Heart right ventricle (tissue), 16 donors: ENCODE measurements around the gene CARD11. TPM values are rescaled to one million over a fixed set of nuclear protein-coding genes. Genes with fewer than 3 reads are reported as not detected.

Experiments used
- ATAC-seq, 8 donors: fragments of 200-7000 bp; cut with Tn5 transposase; one replicate each; pipeline ENCODE4 v1.9.1; 2020; ENCODE audit warnings: mild to moderate bottlenecking in 8 of 8, moderate library complexity in 8 of 8, moderate number of reproducible peaks in 1 of 8
- DNase-seq, 2 donors: peaks; one replicate each; pipeline ENCODE4 v3.0.0-alpha.2; 2020
- H3K27ac ChIP-seq, 10 donors: fragments of 200-600 bp; sonication (generic) in 2 of 10; one replicate each; pipeline versions ENCODE4 v1.5.0 to v1.8.0; 2020 to 2022; ENCODE audit warnings: mild to moderate bottlenecking in 3 of 10
- H3K27me3 ChIP-seq, 7 donors: fragments of 200-600 bp; one replicate each; pipeline ENCODE4 v1.8.0; 2021 to 2022; ENCODE audit warnings: mild to moderate bottlenecking in 2 of 7
- H3K36me3 ChIP-seq, 9 donors: fragments of 200-600 bp; sonication (generic) in 1 of 9; one replicate each; pipeline versions ENCODE4 v1.5.0 to v1.8.0; 2020 to 2022; ENCODE audit warnings: mild to moderate bottlenecking in 2 of 9
- H3K4me1 ChIP-seq, 9 donors: fragments of 200-600 bp; sonication (generic) in 1 of 9; one replicate each; pipeline versions ENCODE4 v1.5.0 to v1.8.0; 2020 to 2022; ENCODE audit warnings: mild to moderate bottlenecking in 4 of 9
- H3K4me3 ChIP-seq, 10 donors: fragments of 200-600 bp; sonication (generic) in 2 of 10; one replicate each; pipeline versions ENCODE4 v1.5.0 to v1.8.0; 2020 to 2022; ENCODE audit warnings: mild to moderate bottlenecking in 7 of 10, moderate library complexity in 2 of 10
- H3K9me3 ChIP-seq, 11 donors: fragments of 200-600 bp in 10 of 11; sonication (generic) in 2 of 11; one replicate each; pipeline versions ENCODE4 v1.5.0 to v1.8.0; 2013 to 2022; ENCODE audit warnings: mild to moderate bottlenecking in 2 of 11, control low read depth in 1 of 11, moderate library complexity in 1 of 11
- WGBS, 2 donors: extraction: QIAGEN DNeasy Blood & Tissue Kit; methylation state at CpG; one replicate each; pipeline ENCODE4 v1.1.7; 2013; ENCODE audit warnings: inconsistent platforms in 1 of 2; 5-methylcytosine and 5-hydroxymethylcytosine counted together
- intact Hi-C, 10 donors: fragments of 100-400 bp; cut with DNase I; formaldehyde crosslinking; loops; one replicate each; pipeline versions ENCODE4 v1.11.1 to v1.14.2; 2022
- polyA plus RNA-seq, 2 donors: library from polyadenylated mRNA; stranded (reverse); fragments of 200-250 nt; gene quantifications; one replicate each; pipeline ENCODE4 v1.2.3, GENCODE V29; 2013
- total RNA-seq, 10 donors: library from RNA; stranded (reverse); fragmentation: NEBNext Ultra II Directional in 3 of 10; extraction: Animal tissue kit (Norgen Biotek cat#: 25700) in 3 of 10; gene quantifications; one replicate each; pipeline versions ENCODE4 v1.2.1 to v1.2.4, GENCODE V29; 2021 to 2023
- TF ChIP-seq, protein P1 (sequence below), 9 donors: fragments of 200-600 bp; sonication (generic) in 2 of 9; IDR thresholded peaks; one replicate each; pipeline versions ENCODE4 v1.5.0 to v1.8.0; 2021 to 2022; ENCODE audit warnings: antibody characterized with exemption in 9 of 9, mild to moderate bottlenecking in 5 of 9, moderate library complexity in 1 of 9
- donor health status: Arrhythmogenic right ventricular cardiomyopathy.
- donor health status: ischemic (EF 13 %, LVEDD 7.1; RV severe dilation, severe dysfunction).
- donor health status: healthy with polysubstance abuse.
- donor health status: DM: no; HTN: yes; CAD: no.
- donor health status: DM: no; HTN: no; CAD: no.
- donor health status: ischemic (EF 25% LVEDD 6.9; RV normal size, moderate dysfunction).
- donor health status: ischemic (EF 25% LVEDD 5.7; RV mildly dilated, moderate dysfunction).
- donor health status: healthy.
- donor health status: DM: yes; HTN: yes; CAD: no.
- donor health status: Ischemic cardiomyopathy.
- donor health status: ischemic (EF 35%, LVEDD 5.7; RV mildly dilated, moderate dysfunction).
- donor health status: nonischemic (EF 11% LVEDD 7.7; RV severe dilation, severe dysfunction).
- donor health status: DM: yes; HTN: yes; CAD: no.
- donor health status: PGD.
- donor health status: ischemic (EF 29% LVEDD 5.4; RV normal size, mild dysfunction).
- donor health status: nonischemic (EF 23%, LVEDD 6.1; RV moderate dilation, normal function).

Gene CARD11
- total and polyA plus RNA-seq, 12 donors: 0.14 to 1.7 (median 0.30) TPM; not detected in 1

DNA sequence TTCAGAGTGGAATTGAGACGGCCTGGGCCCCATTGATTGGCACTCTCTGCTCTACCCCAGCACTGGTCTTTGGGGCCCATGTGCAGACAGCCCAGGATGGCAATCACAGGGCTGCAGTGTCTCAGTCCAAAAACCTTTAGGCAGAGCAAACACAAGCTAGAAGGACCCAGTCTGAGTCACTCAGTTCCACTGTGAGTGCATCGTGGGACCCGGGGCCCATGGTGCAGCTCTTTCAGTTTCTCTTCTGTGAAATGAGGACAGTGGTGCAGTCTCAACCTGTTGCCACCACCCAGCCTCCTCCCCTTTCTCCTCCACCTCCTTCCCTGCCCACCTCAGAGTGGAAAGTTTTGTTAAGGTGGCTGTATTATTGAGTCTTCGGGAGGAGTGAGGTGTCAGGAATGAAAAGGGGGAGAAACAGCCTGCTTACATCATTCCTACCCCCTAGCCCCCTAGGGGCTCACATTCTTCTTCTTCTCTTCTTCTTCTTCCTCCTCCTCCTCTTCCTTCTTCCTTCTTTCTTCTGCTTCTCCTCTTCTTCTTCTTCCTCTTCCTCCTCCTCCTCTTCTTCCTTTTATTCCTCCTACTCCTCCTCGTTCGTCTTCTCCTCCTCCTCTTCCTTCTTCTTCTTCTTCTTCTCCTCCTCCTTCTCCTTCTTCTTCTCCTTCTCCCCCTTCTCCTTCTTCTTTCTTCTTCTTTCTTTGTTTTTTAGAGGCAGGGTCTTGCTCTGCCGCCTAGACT is 19.5 kb upstream of the CARD11 start:
- TF ChIP-seq, protein P1, sequence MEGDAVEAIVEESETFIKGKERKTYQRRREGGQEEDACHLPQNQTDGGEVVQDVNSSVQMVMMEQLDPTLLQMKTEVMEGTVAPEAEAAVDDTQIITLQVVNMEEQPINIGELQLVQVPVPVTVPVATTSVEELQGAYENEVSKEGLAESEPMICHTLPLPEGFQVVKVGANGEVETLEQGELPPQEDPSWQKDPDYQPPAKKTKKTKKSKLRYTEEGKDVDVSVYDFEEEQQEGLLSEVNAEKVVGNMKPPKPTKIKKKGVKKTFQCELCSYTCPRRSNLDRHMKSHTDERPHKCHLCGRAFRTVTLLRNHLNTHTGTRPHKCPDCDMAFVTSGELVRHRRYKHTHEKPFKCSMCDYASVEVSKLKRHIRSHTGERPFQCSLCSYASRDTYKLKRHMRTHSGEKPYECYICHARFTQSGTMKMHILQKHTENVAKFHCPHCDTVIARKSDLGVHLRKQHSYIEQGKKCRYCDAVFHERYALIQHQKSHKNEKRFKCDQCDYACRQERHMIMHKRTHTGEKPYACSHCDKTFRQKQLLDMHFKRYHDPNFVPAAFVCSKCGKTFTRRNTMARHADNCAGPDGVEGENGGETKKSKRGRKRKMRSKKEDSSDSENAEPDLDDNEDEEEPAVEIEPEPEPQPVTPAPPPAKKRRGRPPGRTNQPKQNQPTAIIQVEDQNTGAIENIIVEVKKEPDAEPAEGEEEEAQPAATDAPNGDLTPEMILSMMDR (IDR thresholded peaks at IDR 0.05): no peak
- no peak for DNase-seq
- H3K9me3 ChIP-seq: peaks cover 0 to 4% (median 0%) of the 10 kb centered on the region in 11 donors
- intact Hi-C loops: loop anchor here in 1 of 10 donors (10.0 kb wide), 1 partner anchor 92 kb away; no protein-coding TSS in a partner anchor
- H3K27me3 ChIP-seq: peaks cover 0 to 26% (median 13%) of the 10 kb centered on the region in 7 donors
- H3K4me1 ChIP-seq: peaks cover 0 to 1% (median 0%) of the 10 kb centered on the region in 9 donors
- no peak overlapping the region for H3K27ac ChIP-seq
- ATAC-seq: no peak
- no peaks in the 10 kb centered on the region for H3K36me3 ChIP-seq
- no peak overlapping the region for H3K4me3 ChIP-seq
- WGBS, 2 donors: 77 to 78% methylated on average over 7 of the region's 7 CpGs

DNA sequence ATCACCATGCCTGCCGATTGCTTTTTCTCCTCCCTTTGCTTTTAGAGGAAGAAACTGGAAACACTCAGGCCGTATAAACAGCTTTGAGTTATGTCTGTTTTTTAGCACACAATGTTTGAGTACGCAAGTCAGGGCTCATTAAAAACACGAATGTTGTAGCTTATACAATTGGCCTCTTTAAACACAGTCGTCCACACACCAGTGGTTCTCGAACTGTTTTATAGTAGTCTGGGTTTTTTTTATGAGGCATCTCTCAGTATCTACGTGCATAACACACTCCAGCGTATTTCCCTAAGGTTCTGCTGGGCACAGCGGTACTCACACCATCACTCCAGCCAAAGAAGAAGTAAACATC is 13.4 kb upstream of the CARD11 start:
- TF ChIP-seq, protein P1 (IDR thresholded peaks at IDR 0.05): no peak
- H3K36me3 ChIP-seq: no peaks in the 10 kb centered on the region
- DNase-seq (no peak), ATAC-seq (no peak)
- no peaks in the 10 kb centered on the region for H3K4me1 ChIP-seq
- no peak overlapping the region for H3K27ac ChIP-seq
- peaks cover 0 to 20% (median 7%) of the 10 kb centered on the region in 11 donors for H3K9me3 ChIP-seq
- WGBS, 2 donors: 79 to 82% methylated on average over 9 of the region's 9 CpGs
- H3K27me3 ChIP-seq: peaks cover 0 to 24% (median 0%) of the 10 kb centered on the region in 7 donors
- H3K4me3 ChIP-seq: no peak overlapping the region
- intact Hi-C loops: no loop called here

DNA sequence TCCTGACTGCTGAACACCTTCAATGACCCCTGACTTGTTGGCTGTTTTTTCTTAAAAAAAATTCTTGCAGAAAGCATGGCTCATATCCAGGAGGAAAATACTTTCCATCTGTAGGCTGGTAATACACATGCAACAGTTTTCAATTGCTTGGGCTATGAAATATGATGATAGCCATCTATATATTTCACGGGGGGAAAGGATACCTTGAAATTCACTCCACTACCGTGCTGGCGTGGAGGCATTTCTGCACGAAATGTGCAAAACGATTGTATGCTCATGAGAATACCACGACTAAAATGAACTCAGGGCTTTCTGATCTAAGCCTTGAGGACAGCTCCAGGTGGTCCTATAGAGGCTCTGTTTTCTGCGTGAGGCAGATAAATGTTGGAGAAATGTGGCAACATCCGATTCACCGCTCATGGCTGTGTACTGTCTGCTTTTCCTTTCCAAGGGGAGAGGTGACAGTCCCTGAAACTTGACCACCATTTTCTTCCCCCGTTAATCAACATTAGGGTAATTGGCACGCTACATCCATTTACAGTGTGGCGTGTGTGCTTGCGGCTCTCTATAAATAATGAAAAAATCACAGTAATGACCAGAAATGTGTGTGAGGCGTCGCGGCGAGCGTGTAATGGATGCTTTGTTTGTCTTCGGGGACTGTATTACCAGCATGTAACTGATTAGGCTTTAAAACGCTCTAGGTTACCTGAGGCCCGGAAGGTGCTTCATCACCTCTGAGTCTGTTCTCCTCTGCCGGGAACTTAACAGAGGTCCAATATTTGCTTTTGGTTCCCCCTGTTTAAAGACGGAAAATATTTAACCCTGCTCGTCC is 12.8 kb upstream of the CARD11 start:
- ATAC-seq: no peak
- no peak for DNase-seq
- intact Hi-C loops: no loop called here
- Histone ChIP-seq H3K4me3 (no peak overlapping the region), H3K27ac (no peak overlapping the region), H3K27me3 (peaks cover 0 to 24% (median 0%) of the 10 kb centered on the region in 7 donors), H3K4me1 (no peaks in the 10 kb centered on the region), H3K36me3 (no peaks in the 10 kb centered on the region), H3K9me3 (peaks cover 0 to 25% (median 9%) of the 10 kb centered on the region in 11 donors)
- 85 to 87% methylated on average over 24 of the region's 24 CpGs for WGBS, 2 donors
- TF ChIP-seq, protein P1 (IDR thresholded peaks at IDR 0.05): no peak

DNA sequence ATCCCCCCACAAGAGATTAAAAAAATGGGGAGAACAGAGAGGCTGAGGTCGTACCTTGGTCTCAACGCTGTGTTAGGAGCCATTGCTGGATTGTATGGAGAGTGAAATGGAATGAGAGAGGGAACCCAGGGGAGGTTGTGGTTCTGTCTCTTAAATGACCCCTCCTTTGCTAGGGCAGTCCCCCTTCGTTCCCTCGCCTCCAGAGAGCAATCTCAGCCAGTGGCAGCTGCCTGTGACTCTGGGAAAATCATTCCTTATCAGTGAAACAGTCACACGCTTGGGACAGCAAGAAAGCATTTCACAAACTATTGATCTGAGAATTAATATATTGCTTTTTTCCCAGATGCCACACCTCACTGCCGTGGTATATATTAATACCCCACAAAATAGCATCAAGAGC is 12.0 kb upstream of the CARD11 start:
- TF ChIP-seq, protein P1 (IDR thresholded peaks at IDR 0.05): no peak
- Histone ChIP-seq H3K4me1 (no peaks in the 10 kb centered on the region), H3K4me3 (no peak overlapping the region), H3K27ac (no peak overlapping the region), H3K36me3 (no peaks in the 10 kb centered on the region), H3K27me3 (peaks cover 0 to 24% (median 0%) of the 10 kb centered on the region in 7 donors), H3K9me3 (peaks cover 0 to 28% (median 9%) of the 10 kb centered on the region in 11 donors)
- WGBS, 2 donors: 39 to 48% methylated on average over 6 of the region's 6 CpGs
- DNase-seq: no peak
- intact Hi-C loops: no loop called here
- ATAC-seq: no peak
